ENCODE measurements around the gene TTLL3.

The TTLL3 gene

GRCh38 chr3:9804996-9805395 is 5.1 kb upstream of the TTLL3 start:
- no peak for DNase-seq (ENCODE audit: low read depth in 4 of 4, low spot score in 1 of 4)

- DNase-seq (ENCODE audit: low read depth in 4 of 4, low spot score in 1 of 4), result no peak
Observed at GRCh38 chr3:9806137-9806536, 3.9 kb upstream of the TTLL3 start.

- DNase-seq (ENCODE audit: low read depth in 4 of 4, low spot score in 1 of 4), result no peak
Observed at GRCh38 chr3:9806688-9807589, 3.1 kb upstream of the TTLL3 start.

GRCh38 chr3:9807981-9808344 is 2.1 kb upstream of the TTLL3 start:
- DNase-seq (ENCODE audit: low read depth in 4 of 4, low spot score in 1 of 4), result no peak

GRCh38 chr3:9808345-9809037 is 1.6 kb upstream of the TTLL3 start:
- no peak for DNase-seq (ENCODE audit: low read depth in 4 of 4, low spot score in 1 of 4)

- DNase-seq (ENCODE audit: low read depth in 4 of 4, low spot score in 1 of 4), result no peak
Observed at GRCh38 chr3:9809239-9809614, 835 bp upstream of the TTLL3 start.

GRCh38 chr3:9810433-9810770 is 340 bp downstream of the TTLL3 start:
- DNase-seq (ENCODE audit: low read depth in 4 of 4, low spot score in 1 of 4), result no peak

- no peak for DNase-seq (ENCODE audit: low read depth in 4 of 4, low spot score in 1 of 4)
Observed at GRCh38 chr3:9810846-9811245, 784 bp downstream of the TTLL3 start.

- DNase-seq (ENCODE audit: low read depth in 4 of 4, low spot score in 1 of 4), result no peak
Observed at GRCh38 chr3:9812870-9813483, 2.9 kb downstream of the TTLL3 start.

GRCh38 chr3:9815986-9816385 is 5.9 kb downstream of the TTLL3 start:
- DNase-seq (ENCODE audit: low read depth in 4 of 4, low spot score in 1 of 4), result no peak

- DNase-seq (ENCODE audit: low read depth in 4 of 4, low spot score in 1 of 4), result no peak
Observed at GRCh38 chr3:9817436-9817835, 7.4 kb downstream of the TTLL3 start.

- DNase-seq (ENCODE audit: low read depth in 4 of 4, low spot score in 1 of 4), result no peak
Observed at GRCh38 chr3:9818666-9819335, 8.7 kb downstream of the TTLL3 start.

GRCh38 chr3:9820543-9820942 is 10.5 kb downstream of the TTLL3 start:
- no peak for DNase-seq (ENCODE audit: low read depth in 4 of 4, low spot score in 1 of 4)

GRCh38 chr3:9820946-9821345 is 10.9 kb downstream of the TTLL3 start:
- no peak for DNase-seq (ENCODE audit: low read depth in 4 of 4, low spot score in 1 of 4)

GRCh38 chr3:9825451-9826040 is 15.5 kb downstream of the TTLL3 start:
- no peak for DNase-seq (ENCODE audit: low read depth in 4 of 4, low spot score in 1 of 4)

- no peak for DNase-seq (ENCODE audit: low read depth in 4 of 4, low spot score in 1 of 4)
Observed at GRCh38 chr3:9826815-9827573, 16.9 kb downstream of the TTLL3 start.

- DNase-seq (ENCODE audit: low read depth in 4 of 4, low spot score in 1 of 4), result no peak
Observed at GRCh38 chr3:9828801-9829755, 19.0 kb downstream of the TTLL3 start.

- no peak for DNase-seq (ENCODE audit: low read depth in 4 of 4, low spot score in 1 of 4)
Observed at GRCh38 chr3:9831253-9831652, 21.2 kb downstream of the TTLL3 start.

- no peak for DNase-seq (ENCODE audit: low read depth in 4 of 4, low spot score in 1 of 4)
Observed at GRCh38 chr3:9833078-9833477, 23.0 kb downstream of the TTLL3 start.

Measured in stimulated activated CD4-positive, alpha-beta T cell treated with anti-CD3 and anti-CD28 coated beads, Interleukin-1b, Interleukin-23, amount 100 ng/mL, for 24 hours (primary cell).